Erythroblast (primary cell): ENCODE measurements around the gene EDNRB.

Experiments used
- GATA1 ChIP-seq: IDR thresholded peaks from 2 replicates; pipeline ENCODE4 v1.6.1; 2011; ENCODE audit warnings: low read depth, mild to moderate bottlenecking, control low read depth, low read length, moderate library complexity
- POLR2A ChIP-seq: IDR thresholded peaks from 2 replicates; pipeline ENCODE4 v1.6.1; 2011; ENCODE audit warnings: mild to moderate bottlenecking, low read length

- TF ChIP-seq POLR2A (no peak), GATA1 (no peak)
Observed at GRCh38 chr13:77907666-77908341, 10.8 kb downstream of the EDNRB start.
